HG03064 (cell line): Measurements from ENCODE around the gene PLA1A.

Experiments
- ATAC-seq: cut with Tn5 transposase; IDR thresholded peaks from one replicate; pipeline ENCODE4 v1.9.1; 2021; ENCODE audit warnings: low read depth; ENCODE audit not compliant: unreplicated experiment

PLA1A gene

GRCh38 chr3:119602676-119603075 lies 5.0 kb downstream of the PLA1A start:
- no peak for ATAC-seq

- ATAC-seq: no peak
Measured at GRCh38 chr3:119604878-119605277, 7.2 kb downstream of the PLA1A start.

- no peak for ATAC-seq
Measured at GRCh38 chr3:119608405-119609000, 10.8 kb downstream of the PLA1A start.

GRCh38 chr3:119609301-119609700 lies 11.6 kb downstream of the PLA1A start:
- no peak for ATAC-seq

GRCh38 chr3:119611664-119612063 lies 14.0 kb downstream of the PLA1A start:
- no peak for ATAC-seq

GRCh38 chr3:119613201-119613600 lies 15.5 kb downstream of the PLA1A start:
- ATAC-seq: no peak

GRCh38 chr3:119613872-119614271 lies 16.2 kb downstream of the PLA1A start:
- ATAC-seq: no peak

- no peak for ATAC-seq
Measured at GRCh38 chr3:119616056-119616455, 18.4 kb downstream of the PLA1A start.

GRCh38 chr3:119619094-119619493 lies 21.4 kb downstream of the PLA1A start:
- ATAC-seq: no peak

- ATAC-seq: no peak
Measured at GRCh38 chr3:119620899-119621298, 23.2 kb downstream of the PLA1A start.

GRCh38 chr3:119624002-119624720 lies 26.5 kb downstream of the PLA1A start:
- ATAC-seq: no peak

- no peak for ATAC-seq
Measured at GRCh38 chr3:119625451-119626153, 27.9 kb downstream of the PLA1A start.

- ATAC-seq: no peak
Measured at GRCh38 chr3:119626196-119626595, 28.5 kb downstream of the PLA1A start.

- no peak for ATAC-seq
Measured at GRCh38 chr3:119627461-119627860, 29.8 kb downstream of the PLA1A start.

GRCh38 chr3:119628390-119628789 lies 30.7 kb downstream of the PLA1A start:
- ATAC-seq: peak; percentile 58

- ATAC-seq: peak; percentile 35
Measured at GRCh38 chr3:119628816-119629445, 31.2 kb downstream of the PLA1A start.

GRCh38 chr3:119630128-119630879 lies 32.6 kb downstream of the PLA1A start:
- ATAC-seq: no peak

- ATAC-seq: no peak
Measured at GRCh38 chr3:119630880-119631329, 33.2 kb downstream of the PLA1A start.

GRCh38 chr3:119631516-119631915 lies 33.8 kb downstream of the PLA1A start:
- no peak for ATAC-seq

- no peak for ATAC-seq
Measured at GRCh38 chr3:119632216-119632615, 34.5 kb downstream of the PLA1A start.
